SIG-M5 treated with dmso at 0.1 percent for 504 hours (cell line): ENCODE results near the gene GRIN2A.

Experiments used
- DNase-seq: peaks from one replicate; lab custom pipeline; 2025; ENCODE audit not compliant: unreplicated experiment; lab: John Stamatoyannopoulos, UW

The GRIN2A gene

DNA sequence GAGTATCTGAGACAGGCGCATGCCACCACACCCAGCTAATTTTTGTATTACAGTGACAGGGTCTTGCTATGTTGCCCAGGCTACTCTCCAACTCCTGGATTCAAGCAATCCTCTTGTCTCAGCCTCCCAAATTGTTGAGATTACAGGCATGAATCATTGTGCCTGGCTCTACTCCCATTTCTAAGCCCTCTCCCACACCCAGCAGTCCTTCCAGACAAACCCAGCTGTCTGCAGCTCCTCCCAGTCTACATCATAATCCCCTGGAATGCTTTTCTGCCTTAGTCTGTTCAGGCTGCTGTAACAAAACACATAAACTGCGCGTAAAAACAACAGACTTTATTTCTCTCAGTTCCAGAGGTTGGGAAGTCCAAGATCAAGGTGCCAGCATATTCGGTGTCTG lies 144.5 kb downstream of the GRIN2A start:
- DNase-seq: no peak

GRCh38 chr16:10036956-10037355 lies 145.3 kb downstream of the GRIN2A start:
- no peak for DNase-seq

- no peak for DNase-seq
These were observed 148.7 kb downstream of the GRIN2A start for GRCh38 chr16:10033556-10033955.

- DNase-seq: no peak
These were observed 150.3 kb downstream of the GRIN2A start for GRCh38 chr16:10031955-10032354.

- DNase-seq: no peak
These were observed 150.8 kb downstream of the GRIN2A start for GRCh38 chr16:10031473-10031872.

- no peak for DNase-seq
These were observed 153.6 kb downstream of the GRIN2A start for GRCh38 chr16:10028644-10029043.

- DNase-seq: no peak
These were observed 154.7 kb downstream of the GRIN2A start for GRCh38 chr16:10027553-10027952.

DNA sequence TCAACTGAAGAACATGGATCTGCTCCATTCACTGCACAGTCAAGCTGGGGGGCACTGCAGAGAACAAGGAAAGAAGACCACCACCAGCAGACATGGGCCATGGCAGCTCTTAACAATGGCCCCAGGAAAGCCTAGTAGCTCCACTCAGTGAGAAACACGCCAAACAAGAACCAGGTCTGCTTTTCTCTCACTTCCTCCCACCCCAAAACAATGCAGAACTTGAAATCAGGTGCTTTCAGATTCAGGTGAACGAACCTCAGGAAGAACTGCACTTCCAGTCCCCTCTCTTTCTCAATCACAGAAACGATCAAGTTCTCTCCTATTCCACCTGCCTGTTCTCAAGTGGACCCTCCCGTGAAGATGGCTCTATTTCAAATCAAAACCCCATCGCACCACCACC lies 155.6 kb downstream of the GRIN2A start:
- DNase-seq: no peak

GRCh38 chr16:10022098-10022497 lies 160.1 kb downstream of the GRIN2A start:
- no peak for DNase-seq

GRCh38 chr16:10020866-10021265 lies 161.4 kb downstream of the GRIN2A start:
- no peak for DNase-seq

DNA sequence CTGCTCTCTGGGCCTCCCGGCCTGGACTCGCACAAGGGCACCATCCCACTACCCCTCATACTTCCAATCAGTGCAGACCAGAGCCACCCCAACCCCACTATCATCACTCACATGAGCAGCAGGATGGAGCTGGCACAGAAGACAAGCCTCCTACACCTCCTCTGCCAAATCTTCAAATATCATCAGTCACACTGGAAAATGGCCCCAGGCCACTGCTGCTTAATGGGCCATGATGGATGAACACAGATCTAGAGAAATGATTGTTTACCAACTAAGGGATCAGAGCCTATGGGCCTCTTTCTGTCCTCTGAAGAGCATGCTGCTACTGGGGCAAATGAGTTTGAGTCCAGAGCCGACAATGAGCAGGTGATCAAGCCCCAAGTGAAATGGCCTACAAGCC lies 165.5 kb downstream of the GRIN2A start:
- DNase-seq: no peak

DNA sequence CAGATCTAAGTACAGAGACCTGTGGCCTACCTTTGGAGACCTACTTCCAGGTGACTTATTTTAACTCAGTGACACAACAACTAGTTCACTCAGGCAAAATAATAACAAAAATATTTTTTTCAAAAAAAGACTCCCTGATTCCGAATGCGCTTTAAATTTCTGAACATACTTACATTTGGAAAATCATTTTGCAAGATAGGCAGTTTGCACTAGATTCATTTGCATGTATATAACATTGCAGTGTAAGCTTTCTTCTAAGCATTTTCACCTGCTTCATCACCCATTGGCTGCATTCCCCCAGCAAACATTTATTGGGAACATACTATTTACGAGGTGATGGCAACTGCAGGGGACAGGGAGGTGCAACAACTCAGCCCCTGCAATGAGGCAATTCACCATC lies 166.8 kb downstream of the GRIN2A start:
- DNase-seq: no peak

DNA sequence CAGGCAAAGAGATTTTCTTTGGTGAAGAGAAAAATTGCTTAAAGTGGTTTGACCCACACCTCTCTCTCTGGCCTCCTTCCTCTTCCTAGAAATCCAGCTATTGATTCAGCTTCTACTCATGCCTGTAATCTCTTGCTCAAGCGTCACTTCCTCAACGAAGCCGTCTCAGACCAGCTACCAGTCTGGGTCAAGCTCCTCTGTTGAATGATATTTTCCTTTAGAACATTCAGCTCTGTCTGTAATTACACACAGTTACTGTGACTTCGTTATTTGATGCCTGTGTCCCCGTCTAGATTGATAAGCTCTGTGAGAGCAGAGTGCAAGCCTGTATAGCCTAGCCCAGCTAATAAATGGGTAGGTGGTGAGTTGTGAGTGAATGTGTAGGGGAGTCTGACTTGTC lies 168.5 kb downstream of the GRIN2A start:
- DNase-seq: no peak

DNA sequence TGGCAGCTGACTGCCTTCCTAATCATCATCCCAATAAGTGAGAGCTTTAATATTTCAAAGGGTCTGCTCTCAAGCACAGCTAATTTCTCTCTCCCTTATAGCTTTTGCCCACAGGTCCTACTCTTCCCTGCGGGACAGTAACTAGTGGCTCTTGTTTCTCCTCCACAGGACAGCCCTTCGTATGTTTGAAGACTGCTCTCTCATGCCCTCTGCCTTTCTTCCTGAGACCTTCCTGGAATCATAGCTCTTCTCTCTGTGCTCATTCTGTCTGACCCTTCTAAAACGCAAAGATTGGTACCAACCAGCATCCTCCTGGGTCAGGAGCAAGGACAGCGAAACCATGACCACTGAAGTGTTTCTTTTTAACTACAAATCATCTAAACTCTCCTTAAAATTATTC lies 168.9 kb downstream of the GRIN2A start:
- no peak for DNase-seq

GRCh38 chr16:10009684-10010083 lies 172.5 kb downstream of the GRIN2A start:
- no peak for DNase-seq

GRCh38 chr16:10003486-10003885 lies 178.7 kb downstream of the GRIN2A start:
- DNase-seq: no peak

- no peak for DNase-seq
These were observed 180.9 kb downstream of the GRIN2A start for GRCh38 chr16:10001258-10001775.

- DNase-seq: no peak
These were observed 186.0 kb downstream of the GRIN2A start for GRCh38 chr16:9996221-9996620.

DNA sequence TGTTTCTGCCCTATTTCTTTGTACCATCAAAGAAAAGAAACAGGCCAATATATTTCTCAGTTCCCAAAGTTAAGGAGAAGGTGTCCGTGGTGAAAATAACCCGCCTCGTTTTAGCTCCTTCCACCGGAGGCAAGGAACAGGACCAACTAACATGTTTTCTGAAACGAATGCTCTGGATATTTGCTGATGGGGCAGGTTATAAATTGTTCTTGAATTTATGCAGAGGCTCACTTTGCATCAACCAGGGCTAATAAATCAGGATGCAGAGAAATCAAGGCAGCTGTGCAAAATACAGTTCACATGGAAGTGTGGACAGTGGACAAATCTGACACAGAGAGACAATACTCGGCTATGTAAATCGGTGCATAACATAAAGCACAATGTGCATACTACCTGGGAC lies 189.8 kb downstream of the GRIN2A start:
- DNase-seq: no peak

- no peak for DNase-seq
These were observed 201.2 kb downstream of the GRIN2A start for GRCh38 chr16:9980981-9981380.

GRCh38 chr16:9978160-9978725 lies 204.0 kb downstream of the GRIN2A start:
- DNase-seq: no peak

DNA sequence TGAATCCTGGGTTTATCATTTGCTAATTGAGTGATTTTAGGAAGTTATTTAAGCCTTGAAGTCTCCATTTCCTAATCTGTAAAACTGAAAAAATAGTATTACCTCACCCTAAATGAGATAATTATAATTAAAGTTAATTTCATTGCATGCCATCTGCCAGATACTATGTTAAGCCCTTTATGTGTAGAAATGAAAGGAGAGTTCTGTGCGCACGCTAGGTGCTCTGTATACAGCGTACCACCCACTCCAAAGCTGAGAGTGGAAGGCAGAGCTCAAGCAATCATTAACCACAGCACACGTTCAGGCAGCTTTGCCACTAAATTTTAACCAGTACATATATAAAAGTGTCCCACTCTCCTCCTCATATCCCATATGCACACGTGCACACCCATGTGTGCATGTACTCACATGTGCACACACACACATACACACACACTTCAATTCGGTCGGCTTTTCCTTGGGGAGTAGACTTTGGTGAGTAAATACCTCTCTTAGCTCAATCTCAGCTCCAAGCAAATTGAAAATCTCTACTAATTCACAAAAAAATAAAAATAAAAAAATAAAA lies 204.8 kb downstream of the GRIN2A start:
- no peak for DNase-seq

- DNase-seq: no peak
These were observed 205.6 kb downstream of the GRIN2A start for GRCh38 chr16:9976601-9977000.
